ENCODE data around the gene CHCHD6. TPM values are rescaled to one million over a fixed set of nuclear protein-coding genes. Genes with fewer than 3 reads are reported as not detected.

The CHCHD6 gene
- total RNA-seq, 3 donors from 2014 or later (not counting 1 experiment from before 2014, with no cell fraction given), result 5.3 to 9.9 (median 8.3) TPM

- peak overlapping the region; percentile 88 for H3K4me3 Mint-ChIP-seq
- H3K27me3 Mint-ChIP-seq (ENCODE audit: low read depth in 2 of 2), result peaks cover 33 to 40% of the 10 kb centered on the region in 2 donors
- no peak overlapping the region for H3K4me3 ChIP-seq (ENCODE audit: low read length)
- no peak for TF ChIP-seq CTCF (IDR thresholded peaks at IDR 0.05)
- WGBS (ENCODE audit: insufficient coverage), result 4% methylated on average over 15 of the region's 15 CpGs
- peaks cover 5% of the 10 kb centered on the region for H3K9me3 ChIP-seq (ENCODE audit: control insufficient read depth, insufficient read depth, low read length)
- DNase-seq (peak; percentile 75 to 84), ATAC-seq (peak; percentile 89 to 95 (median 94))
- H3K27me3 ChIP-seq (ENCODE audit: control insufficient read depth, insufficient read depth, low read length), result peaks cover 39% of the 10 kb centered on the region
- H3K36me3 Mint-ChIP-seq, result peaks cover 6% of the 10 kb centered on the region
- H3K36me3 ChIP-seq (ENCODE audit: control insufficient read depth, insufficient read depth, low read length), result no peaks in the 10 kb centered on the region
- H3K4me1 ChIP-seq (ENCODE audit: control insufficient read depth, insufficient read depth, low read length), result peaks cover 63% of the 10 kb centered on the region
- peaks cover 0 to 2% of the 10 kb centered on the region in 2 donors for H3K9me3 Mint-ChIP-seq
- H3K4me1 Mint-ChIP-seq, result peaks cover 48 to 49% of the 10 kb centered on the region in 2 donors
- H3K27ac ChIP-seq (ENCODE audit: low read length), result peak overlapping the region; percentile 34
- H3K27ac Mint-ChIP-seq, result peak overlapping the region; percentile 89 to 95
- intact Hi-C loops (cut with micrococcal nuclease), result loop anchor here (1.0 to 2.0 kb wide), 2 partner anchors 71 to 299 kb away; no protein-coding TSS in a partner anchor
Observed at GRCh38 chr3:126911162-126912026, 207.4 kb downstream of the CHCHD6 start.

GRCh38 chr3:126912027-126912422, 208.0 kb downstream of the CHCHD6 start:
- H3K27ac Mint-ChIP-seq, result peak overlapping the region; percentile 89 to 95
- Histone ChIP-seq H3K9me3 (ENCODE audit: control insufficient read depth, insufficient read depth, low read length) (peaks cover 5% of the 10 kb centered on the region), H3K36me3 (ENCODE audit: control insufficient read depth, insufficient read depth, low read length) (no peaks in the 10 kb centered on the region), H3K27me3 (ENCODE audit: control insufficient read depth, insufficient read depth, low read length) (peaks cover 37% of the 10 kb centered on the region), H3K4me1 (ENCODE audit: control insufficient read depth, insufficient read depth, low read length) (peaks cover 63% of the 10 kb centered on the region), H3K4me3 (ENCODE audit: low read length) (no peak overlapping the region), H3K27ac (ENCODE audit: low read length) (peak overlapping the region; percentile 19)
- intact Hi-C loops (cut with micrococcal nuclease), result no loop called here
- peaks cover 0 to 2% of the 10 kb centered on the region in 2 donors for H3K9me3 Mint-ChIP-seq
- no peak for TF ChIP-seq CTCF (IDR thresholded peaks at IDR 0.05)
- H3K4me3 Mint-ChIP-seq, result peak overlapping the region; percentile 88
- H3K27me3 Mint-ChIP-seq (ENCODE audit: low read depth in 2 of 2), result peaks cover 38 to 45% of the 10 kb centered on the region in 2 donors
- WGBS (ENCODE audit: insufficient coverage), result 62% methylated on average over 9 of the region's 9 CpGs
- DNase-seq (no peak), ATAC-seq (peak in 1 of 3 donors; percentile 20)
- H3K36me3 Mint-ChIP-seq, result peaks cover 6% of the 10 kb centered on the region
- peaks cover 48 to 49% of the 10 kb centered on the region in 2 donors for H3K4me1 Mint-ChIP-seq

- Histone ChIP-seq H3K36me3 (ENCODE audit: control insufficient read depth, insufficient read depth, low read length) (no peaks in the 10 kb centered on the region), H3K4me1 (ENCODE audit: control insufficient read depth, insufficient read depth, low read length) (peaks cover 62% of the 10 kb centered on the region), H3K9me3 (ENCODE audit: control insufficient read depth, insufficient read depth, low read length) (peaks cover 5% of the 10 kb centered on the region), H3K27ac (ENCODE audit: low read length) (no peak overlapping the region), H3K27me3 (ENCODE audit: control insufficient read depth, insufficient read depth, low read length) (peaks cover 37% of the 10 kb centered on the region), H3K4me3 (ENCODE audit: low read length) (no peak overlapping the region)
- peaks cover 6% of the 10 kb centered on the region for H3K36me3 Mint-ChIP-seq
- H3K27me3 Mint-ChIP-seq (ENCODE audit: low read depth in 2 of 2), result peaks cover 44 to 51% of the 10 kb centered on the region in 2 donors
- no peak for TF ChIP-seq CTCF (IDR thresholded peaks at IDR 0.05)
- DNase-seq (no peak), ATAC-seq (no peak)
- H3K4me3 Mint-ChIP-seq, result no peak overlapping the region
- H3K27ac Mint-ChIP-seq, result peak overlapping the region in 1 of 2 donors; percentile 95
- H3K9me3 Mint-ChIP-seq, result peaks cover 0 to 2% of the 10 kb centered on the region in 2 donors
- intact Hi-C loops (cut with micrococcal nuclease), result no loop called here
- WGBS (ENCODE audit: insufficient coverage), result 90% methylated on average over 12 of the region's 12 CpGs
- H3K4me1 Mint-ChIP-seq, result peaks cover 48 to 49% of the 10 kb centered on the region in 2 donors
Observed at GRCh38 chr3:126912491-126913195, 208.6 kb downstream of the CHCHD6 start.
